Retinal pigment epithelial cell (primary cell): Measurements from ENCODE around the gene CFAP92.

Experiments
- DNase-seq: peaks from one replicate; pipeline ENCODE4 v3.0.0-alpha.2; 2010; ENCODE audit warnings: low read depth
- H3K4me3 ChIP-seq: 2 replicates; pipeline ENCODE4 v1.5.1; 2011; ENCODE audit warnings: mild to moderate bottlenecking, low read length, control low read depth, moderate library complexity
- TF ChIP-seq, protein P1 (sequence below): conservative IDR thresholded peaks from 2 replicates; pipeline ENCODE4 v1.5.1; 2011; ENCODE audit warnings: low read depth, low read length, control low read depth, inconsistent platforms

The CFAP92 gene

DNA sequence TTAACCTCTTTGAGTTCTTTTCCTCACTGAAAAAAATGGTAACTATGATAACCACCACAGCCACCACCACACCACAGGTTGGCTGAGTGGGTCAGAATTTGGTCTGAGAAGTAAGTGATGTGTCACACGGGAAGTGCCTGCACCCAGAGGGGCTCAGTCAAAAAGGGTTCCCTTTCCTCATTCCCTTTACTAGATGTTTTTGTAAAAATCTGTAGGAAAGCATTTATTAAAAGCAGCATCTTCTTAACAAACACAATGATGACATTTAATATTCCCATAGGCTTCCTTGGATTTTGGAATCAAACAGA is 23.2 kb downstream of the CFAP92 start:
- TF ChIP-seq, protein P1, sequence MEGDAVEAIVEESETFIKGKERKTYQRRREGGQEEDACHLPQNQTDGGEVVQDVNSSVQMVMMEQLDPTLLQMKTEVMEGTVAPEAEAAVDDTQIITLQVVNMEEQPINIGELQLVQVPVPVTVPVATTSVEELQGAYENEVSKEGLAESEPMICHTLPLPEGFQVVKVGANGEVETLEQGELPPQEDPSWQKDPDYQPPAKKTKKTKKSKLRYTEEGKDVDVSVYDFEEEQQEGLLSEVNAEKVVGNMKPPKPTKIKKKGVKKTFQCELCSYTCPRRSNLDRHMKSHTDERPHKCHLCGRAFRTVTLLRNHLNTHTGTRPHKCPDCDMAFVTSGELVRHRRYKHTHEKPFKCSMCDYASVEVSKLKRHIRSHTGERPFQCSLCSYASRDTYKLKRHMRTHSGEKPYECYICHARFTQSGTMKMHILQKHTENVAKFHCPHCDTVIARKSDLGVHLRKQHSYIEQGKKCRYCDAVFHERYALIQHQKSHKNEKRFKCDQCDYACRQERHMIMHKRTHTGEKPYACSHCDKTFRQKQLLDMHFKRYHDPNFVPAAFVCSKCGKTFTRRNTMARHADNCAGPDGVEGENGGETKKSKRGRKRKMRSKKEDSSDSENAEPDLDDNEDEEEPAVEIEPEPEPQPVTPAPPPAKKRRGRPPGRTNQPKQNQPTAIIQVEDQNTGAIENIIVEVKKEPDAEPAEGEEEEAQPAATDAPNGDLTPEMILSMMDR: no peak
- no peak overlapping the region for H3K4me3 ChIP-seq
- DNase-seq: no peak

DNA sequence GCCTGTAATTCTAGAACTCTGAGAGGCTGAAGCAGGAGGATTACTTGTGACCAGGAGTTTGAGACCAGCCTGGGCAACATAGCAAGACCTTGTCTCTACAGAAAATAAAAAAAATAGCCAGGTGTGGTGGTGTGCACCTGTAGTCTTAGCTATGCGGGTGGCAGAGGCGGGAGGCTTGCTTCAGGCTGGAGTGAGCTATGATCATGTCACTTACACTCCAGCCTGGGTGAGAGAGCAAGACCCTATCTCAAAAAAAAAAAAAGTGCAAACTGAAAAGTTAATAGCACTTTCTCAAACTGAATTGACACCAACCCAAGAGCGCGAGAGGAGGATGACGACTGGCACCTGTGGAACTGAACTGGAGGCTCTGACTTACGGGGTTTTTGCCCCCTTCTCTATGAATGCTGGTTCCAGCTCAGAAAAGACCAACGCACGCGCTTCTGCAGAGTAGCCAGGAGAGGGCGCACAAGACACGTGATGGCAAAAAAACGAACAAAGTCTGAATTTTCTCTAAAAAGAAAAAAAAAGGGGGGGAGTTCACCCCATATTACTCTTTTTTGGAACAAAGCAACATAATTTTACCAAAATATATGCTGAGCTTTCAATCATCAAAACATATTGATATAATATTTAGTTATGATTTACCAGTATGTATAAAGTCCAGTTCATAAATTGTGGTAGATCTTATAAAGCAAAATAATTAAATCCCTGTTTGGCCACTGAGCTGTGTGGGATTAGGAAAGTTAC is 23.7 kb downstream of the CFAP92 start:
- DNase-seq: no peak
- TF ChIP-seq, protein P1: peak; percentile 93
- H3K4me3 ChIP-seq: no peak overlapping the region

GRCh38 chr3:128967748-128968355 is 26.0 kb downstream of the CFAP92 start:
- H3K4me3 ChIP-seq: no peak overlapping the region
- TF ChIP-seq, protein P1: no peak
- DNase-seq: no peak

- TF ChIP-seq, protein P1: no peak
- DNase-seq: no peak
- no peak overlapping the region for H3K4me3 ChIP-seq
These were observed 28.1 kb downstream of the CFAP92 start for GRCh38 chr3:128965818-128966217.

GRCh38 chr3:128965280-128965679 is 28.6 kb downstream of the CFAP92 start:
- TF ChIP-seq, protein P1: no peak
- no peak overlapping the region for H3K4me3 ChIP-seq
- DNase-seq: no peak

- no peak for DNase-seq
- TF ChIP-seq, protein P1: no peak
- no peak overlapping the region for H3K4me3 ChIP-seq
These were observed 37.4 kb downstream of the CFAP92 start for GRCh38 chr3:128956440-128956839.
